SK-N-SH treated with all-trans-retinoic acid at 6 μM for 48 hours (cell line): ENCODE measurements around the gene NFU1.
A peak's percentile ranks its signal among the peaks of the same experiment; 100 is the strongest.

ENCODE experiments used
- ATAC-seq: fragments of 200-7000 bp; cut with Tn5 transposase; 3 replicates; pipeline ENCODE4 v1.9.1; 2020; ENCODE audit warnings: mild to moderate bottlenecking, moderate library complexity
- ARNTL ChIP-seq: fragments of 450-650 bp; formaldehyde crosslinking; IDR thresholded peaks from 2 replicates; pipeline ENCODE4 v1.5.0; 2020; ENCODE audit warnings: low read depth, mild to moderate bottlenecking, moderate library complexity, borderline replicate concordance
- CSDC2 ChIP-seq: fragments of 250-450 bp; sonication (Bioruptor Pico); IDR thresholded peaks from 2 replicates; pipeline ENCODE4 v1.5.0; 2020; ENCODE audit warnings: mild to moderate bottlenecking, moderate library complexity
- ESRRG ChIP-seq: fragments of 250-450 bp; sonication (Bioruptor Pico); IDR thresholded peaks from 2 replicates; pipeline ENCODE4 v1.6.1; 2021; ENCODE audit warnings: mild to moderate bottlenecking
- GLIS3 ChIP-seq: fragments of 250-450 bp; sonication (Bioruptor Pico); IDR thresholded peaks from 2 replicates; pipeline ENCODE4 v1.5.0; 2020; ENCODE audit warnings: mild to moderate bottlenecking, moderate library complexity
- ISL1 ChIP-seq: fragments of 250-450 bp; sonication (Bioruptor Pico); IDR thresholded peaks from 2 replicates; pipeline ENCODE4 v2.1.2; 2022; ENCODE audit warnings: mild to moderate bottlenecking, moderate library complexity
- OSR1 ChIP-seq: fragments of 250-450 bp; sonication (Bioruptor Pico); IDR thresholded peaks from 2 replicates; pipeline ENCODE4 v1.8.0; 2022; ENCODE audit warnings: moderate library complexity, mild to moderate bottlenecking, inconsistent platforms
- PATZ1 ChIP-seq: fragments of 250-450 bp; sonication (Bioruptor Pico); IDR thresholded peaks from 2 replicates; pipeline ENCODE4 v1.8.0; 2020; ENCODE audit warnings: mild to moderate bottlenecking, moderate library complexity, borderline replicate concordance
- POU6F1 ChIP-seq: fragments of 250-450 bp; sonication (Bioruptor Pico); IDR thresholded peaks from 2 replicates; pipeline ENCODE4 v1.8.0; 2021; ENCODE audit warnings: low read depth, mild to moderate bottlenecking, moderate library complexity, borderline replicate concordance
- PPARA ChIP-seq: fragments of 250-450 bp; sonication (Bioruptor Pico); IDR thresholded peaks from 2 replicates; pipeline ENCODE4 v1.5.0; 2020; ENCODE audit warnings: mild to moderate bottlenecking, borderline replicate concordance
- RARB ChIP-seq: fragments of 250-450 bp; sonication (Bioruptor Pico); IDR thresholded peaks from 2 replicates; pipeline ENCODE4 v1.8.0; 2021; ENCODE audit warnings: mild to moderate bottlenecking, moderate library complexity
- SNAI2 ChIP-seq: fragments of 250-450 bp; sonication (Bioruptor Pico); IDR thresholded peaks from 2 replicates; pipeline ENCODE4 v1.5.0; 2020; ENCODE audit warnings: mild to moderate bottlenecking, moderate library complexity
- TCF4 ChIP-seq: fragments of 250-450 bp; sonication (Bioruptor Pico); IDR thresholded peaks from 2 replicates; pipeline ENCODE4 v1.8.0; 2021; ENCODE audit warnings: mild to moderate bottlenecking, moderate library complexity, borderline replicate concordance
- TOX ChIP-seq: fragments of 250-450 bp; sonication (Bioruptor Pico); IDR thresholded peaks from 2 replicates; pipeline ENCODE4 v1.8.0; 2021; ENCODE audit warnings: mild to moderate bottlenecking, moderate library complexity, borderline replicate concordance
- TSHZ2 ChIP-seq: fragments of 250-450 bp; sonication (Bioruptor Pico); IDR thresholded peaks from 2 replicates; pipeline ENCODE4 v1.5.0; 2020; ENCODE audit warnings: mild to moderate bottlenecking, moderate library complexity
- ZFP3 ChIP-seq: fragments of 250-450 bp; sonication (Bioruptor Pico); IDR thresholded peaks from 2 replicates; pipeline ENCODE4 v1.5.0; 2020; ENCODE audit warnings: mild to moderate bottlenecking, moderate library complexity
- ZFP30 ChIP-seq: fragments of 450-650 bp; formaldehyde crosslinking; IDR thresholded peaks from 2 replicates; pipeline ENCODE4 v1.5.0; 2022; ENCODE audit warnings: mild to moderate bottlenecking, moderate library complexity
- ZNF565 ChIP-seq: fragments of 450-650 bp; formaldehyde crosslinking; conservative IDR thresholded peaks from 2 replicates; pipeline ENCODE4 v1.5.0; 2020; ENCODE audit warnings: low read depth, mild to moderate bottlenecking, moderate library complexity
- ZNF70 ChIP-seq: fragments of 450-650 bp; formaldehyde crosslinking; IDR thresholded peaks from 2 replicates; pipeline ENCODE4 v1.5.0; 2020; ENCODE audit warnings: mild to moderate bottlenecking, moderate library complexity
- ZNF8 ChIP-seq: fragments of 450-650 bp; formaldehyde crosslinking; IDR thresholded peaks from 2 replicates; pipeline ENCODE4 v1.5.0; 2020; ENCODE audit warnings: mild to moderate bottlenecking, moderate library complexity
- TF ChIP-seq, protein P1 (sequence below): fragments of 250-450 bp; sonication (Bioruptor Pico); IDR thresholded peaks from 2 replicates; pipeline ENCODE4 v1.5.1; 2021; ENCODE audit warnings: mild to moderate bottlenecking, moderate library complexity
- TF ChIP-seq, protein P2 (sequence below): fragments of 250-450 bp; sonication (Bioruptor Pico); IDR thresholded peaks from 2 replicates; pipeline ENCODE4 v1.5.1; 2020; ENCODE audit warnings: low read depth, mild to moderate bottlenecking, moderate library complexity

NFU1 gene

GRCh38 chr2:69465513-69466456 is 28.6 kb upstream of the NFU1 start:
- no peak for ATAC-seq
- no peak for TF ChIP-seq ESRRG (CRISPR knock-in tag)
- no peak for TF ChIP-seq OSR1
- no peak for TF ChIP-seq POU6F1 (CRISPR knock-in tag)
- no peak for TF ChIP-seq PATZ1
- TF ChIP-seq TCF4 = no peak
- TF ChIP-seq ZFP30 = no peak
- TF ChIP-seq GLIS3 (CRISPR knock-in tag) = no peak
- TF ChIP-seq SNAI2 (CRISPR knock-in tag) = no peak
- TF ChIP-seq, protein P1, sequence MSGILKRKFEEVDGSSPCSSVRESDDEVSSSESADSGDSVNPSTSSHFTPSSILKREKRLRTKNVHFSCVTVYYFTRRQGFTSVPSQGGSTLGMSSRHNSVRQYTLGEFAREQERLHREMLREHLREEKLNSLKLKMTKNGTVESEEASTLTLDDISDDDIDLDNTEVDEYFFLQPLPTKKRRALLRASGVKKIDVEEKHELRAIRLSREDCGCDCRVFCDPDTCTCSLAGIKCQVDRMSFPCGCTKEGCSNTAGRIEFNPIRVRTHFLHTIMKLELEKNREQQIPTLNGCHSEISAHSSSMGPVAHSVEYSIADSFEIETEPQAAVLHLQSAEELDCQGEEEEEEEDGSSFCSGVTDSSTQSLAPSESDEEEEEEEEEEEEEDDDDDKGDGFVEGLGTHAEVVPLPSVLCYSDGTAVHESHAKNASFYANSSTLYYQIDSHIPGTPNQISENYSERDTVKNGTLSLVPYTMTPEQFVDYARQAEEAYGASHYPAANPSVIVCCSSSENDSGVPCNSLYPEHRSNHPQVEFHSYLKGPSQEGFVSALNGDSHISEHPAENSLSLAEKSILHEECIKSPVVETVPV = no peak
- TF ChIP-seq ZNF8 (CRISPR knock-in tag) = no peak
- TF ChIP-seq PPARA (CRISPR knock-in tag) = no peak
- no peak for TF ChIP-seq RARB (CRISPR knock-in tag)
- TF ChIP-seq CSDC2 (CRISPR knock-in tag) = no peak
- TF ChIP-seq, all 23 proteins: peak for 0

- ATAC-seq = peak; percentile 40; the same call in 2 of the 3 replicates
- TF ChIP-seq ZFP30 (no peak), TSHZ2 (CRISPR knock-in tag) (no peak), TOX (no peak), ISL1 (CRISPR knock-in tag) (no peak), ZNF8 (CRISPR knock-in tag) (no peak), CSDC2 (CRISPR knock-in tag) (no peak), ZNF70 (no peak), ARNTL (CRISPR knock-in tag) (no peak), ZFP3 (CRISPR knock-in tag) (no peak), ZNF565 (CRISPR knock-in tag) (no peak), RARB (CRISPR knock-in tag) (no peak), SNAI2 (CRISPR knock-in tag) (no peak), PPARA (CRISPR knock-in tag) (no peak), POU6F1 (CRISPR knock-in tag) (no peak)
- TF ChIP-seq, protein P1 = no peak
- TF ChIP-seq, protein P2, sequence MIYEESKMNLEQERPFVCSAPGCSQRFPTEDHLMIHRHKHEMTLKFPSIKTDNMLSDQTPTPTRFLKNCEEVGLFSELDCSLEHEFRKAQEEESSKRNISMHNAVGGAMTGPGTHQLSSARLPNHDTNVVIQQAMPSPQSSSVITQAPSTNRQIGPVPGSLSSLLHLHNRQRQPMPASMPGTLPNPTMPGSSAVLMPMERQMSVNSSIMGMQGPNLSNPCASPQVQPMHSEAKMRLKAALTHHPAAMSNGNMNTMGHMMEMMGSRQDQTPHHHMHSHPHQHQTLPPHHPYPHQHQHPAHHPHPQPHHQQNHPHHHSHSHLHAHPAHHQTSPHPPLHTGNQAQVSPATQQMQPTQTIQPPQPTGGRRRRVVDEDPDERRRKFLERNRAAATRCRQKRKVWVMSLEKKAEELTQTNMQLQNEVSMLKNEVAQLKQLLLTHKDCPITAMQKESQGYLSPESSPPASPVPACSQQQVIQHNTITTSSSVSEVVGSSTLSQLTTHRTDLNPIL (CRISPR knock-in tag) = no peak
Observed at GRCh38 chr2:69464575-69464974, 27.3 kb upstream of the NFU1 start.
